Measurements from ENCODE around the gene GLIS1. TPM values are rescaled to one million over a fixed set of nuclear protein-coding genes. Genes with fewer than 3 reads are reported as not detected.

Gene GLIS1
- total RNA-seq, 1 experiment from 2014 or later: 0.24 TPM

GRCh38 chr1:53665996-53666395, 73.0 kb downstream of the GLIS1 start:
- peaks cover 10% of the 10 kb centered on the region; the same call in 1 of the 2 replicates for H3K4me1 Mint-ChIP-seq
- ATAC-seq (no peak), DNase-seq (ENCODE audit: low spot score) (no peak)
- no peak overlapping the region for H3K4me3 Mint-ChIP-seq
- H3K27me3 Mint-ChIP-seq (ENCODE audit: low read depth): no peaks in the 10 kb centered on the region; the same call in 1 of the 2 replicates
- ChIA-PET CTCF (interaction anchor here (1.1 to 1.4 kb wide), 3 partner anchors 16 to 72 kb away, joined by 4 to 6 read pairs (median 6); no protein-coding TSS in a partner anchor), POLR2A (no interaction called here)
- no peak overlapping the region for H3K27ac Mint-ChIP-seq
- no peak for TF ChIP-seq MAX (CRISPR knock-in tag; IDR thresholded peaks at IDR 0.05)
- TF ChIP-seq, protein P1, sequence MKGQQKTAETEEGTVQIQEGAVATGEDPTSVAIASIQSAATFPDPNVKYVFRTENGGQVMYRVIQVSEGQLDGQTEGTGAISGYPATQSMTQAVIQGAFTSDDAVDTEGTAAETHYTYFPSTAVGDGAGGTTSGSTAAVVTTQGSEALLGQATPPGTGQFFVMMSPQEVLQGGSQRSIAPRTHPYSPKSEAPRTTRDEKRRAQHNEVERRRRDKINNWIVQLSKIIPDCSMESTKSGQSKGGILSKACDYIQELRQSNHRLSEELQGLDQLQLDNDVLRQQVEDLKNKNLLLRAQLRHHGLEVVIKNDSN (CRISPR knock-in tag; IDR thresholded peaks at IDR 0.05): no peak
- no peak for TF ChIP-seq IRF1 (CRISPR knock-in tag; IDR thresholded peaks at IDR 0.05)
- no peak for TF ChIP-seq ZNF396 (CRISPR knock-in tag; IDR thresholded peaks at IDR 0.05; ENCODE audit: borderline replicate concordance)
- TF ChIP-seq ZNF423 (CRISPR knock-in tag; IDR thresholded peaks at IDR 0.05): no peak
- TF ChIP-seq, protein P2, sequence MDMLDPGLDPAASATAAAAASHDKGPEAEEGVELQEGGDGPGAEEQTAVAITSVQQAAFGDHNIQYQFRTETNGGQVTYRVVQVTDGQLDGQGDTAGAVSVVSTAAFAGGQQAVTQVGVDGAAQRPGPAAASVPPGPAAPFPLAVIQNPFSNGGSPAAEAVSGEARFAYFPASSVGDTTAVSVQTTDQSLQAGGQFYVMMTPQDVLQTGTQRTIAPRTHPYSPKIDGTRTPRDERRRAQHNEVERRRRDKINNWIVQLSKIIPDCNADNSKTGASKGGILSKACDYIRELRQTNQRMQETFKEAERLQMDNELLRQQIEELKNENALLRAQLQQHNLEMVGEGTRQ (CRISPR knock-in tag; IDR thresholded peaks at IDR 0.05): no peak
- TF ChIP-seq, protein P3, sequence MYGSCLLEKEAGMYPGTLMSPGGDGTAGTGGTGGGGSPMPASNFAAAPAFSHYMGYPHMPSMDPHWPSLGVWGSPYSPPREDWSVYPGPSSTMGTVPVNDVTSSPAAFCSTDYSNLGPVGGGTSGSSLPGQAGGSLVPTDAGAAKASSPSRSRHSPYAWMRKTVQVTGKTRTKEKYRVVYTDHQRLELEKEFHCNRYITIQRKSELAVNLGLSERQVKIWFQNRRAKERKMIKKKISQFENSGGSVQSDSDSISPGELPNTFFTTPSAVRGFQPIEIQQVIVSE (CRISPR knock-in tag; IDR thresholded peaks at IDR 0.05; ENCODE audit: borderline replicate concordance): no peak
- no peak for TF ChIP-seq E2F4 (CRISPR knock-in tag; IDR thresholded peaks at IDR 0.05; ENCODE audit: borderline replicate concordance, low read depth)
- no peaks in the 10 kb centered on the region for H3K9me3 Mint-ChIP-seq
- H3K36me3 Mint-ChIP-seq: no peaks in the 10 kb centered on the region

GRCh38 chr1:53663529-53664300, 75.2 kb downstream of the GLIS1 start:
- ChIA-PET CTCF (interaction anchor here (1.4 to 1.6 kb wide), 2 partner anchors 70 to 178 kb away, joined by 3 to 5 read pairs; no protein-coding TSS in a partner anchor), POLR2A (no interaction called here)
- DNase-seq (ENCODE audit: low spot score) (no peak), ATAC-seq (no peak)
- Mint-ChIP-seq H3K4me3 (no peak overlapping the region), H3K27me3 (ENCODE audit: low read depth) (no peaks in the 10 kb centered on the region; the same call in 1 of the 2 replicates), H3K4me1 (peaks cover 3% of the 10 kb centered on the region; the same call in 1 of the 2 replicates), H3K27ac (no peak overlapping the region), H3K36me3 (no peaks in the 10 kb centered on the region), H3K9me3 (no peaks in the 10 kb centered on the region)
- TF ChIP-seq NFATC4 (CRISPR knock-in tag; IDR thresholded peaks at IDR 0.05) (no peak), ATF1 (CRISPR knock-in tag; IDR thresholded peaks at IDR 0.05) (no peak), IRF2 (CRISPR knock-in tag; IDR thresholded peaks at IDR 0.05; ENCODE audit: borderline replicate concordance, low read depth) (no peak), ZSCAN18 (CRISPR knock-in tag; IDR thresholded peaks at IDR 0.05) (no peak), FOXP1 (CRISPR knock-in tag; IDR thresholded peaks at IDR 0.05; ENCODE audit: borderline replicate concordance) (no peak), JUN (CRISPR knock-in tag; IDR thresholded peaks at IDR 0.05) (no peak), KAT7 (CRISPR knock-in tag; IDR thresholded peaks at IDR 0.05; ENCODE audit: borderline replicate concordance) (no peak), ZNF423 (CRISPR knock-in tag; IDR thresholded peaks at IDR 0.05) (no peak), ZNF219 (CRISPR knock-in tag; IDR thresholded peaks at IDR 0.05; ENCODE audit: borderline replicate concordance) (no peak)
- TF ChIP-seq, protein P4, sequence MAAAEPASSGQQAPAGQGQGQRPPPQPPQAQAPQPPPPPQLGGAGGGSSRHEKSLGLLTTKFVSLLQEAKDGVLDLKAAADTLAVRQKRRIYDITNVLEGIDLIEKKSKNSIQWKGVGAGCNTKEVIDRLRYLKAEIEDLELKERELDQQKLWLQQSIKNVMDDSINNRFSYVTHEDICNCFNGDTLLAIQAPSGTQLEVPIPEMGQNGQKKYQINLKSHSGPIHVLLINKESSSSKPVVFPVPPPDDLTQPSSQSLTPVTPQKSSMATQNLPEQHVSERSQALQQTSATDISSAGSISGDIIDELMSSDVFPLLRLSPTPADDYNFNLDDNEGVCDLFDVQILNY (CRISPR knock-in tag; IDR thresholded peaks at IDR 0.05): no peak
- TF ChIP-seq, protein P3 (CRISPR knock-in tag; IDR thresholded peaks at IDR 0.05; ENCODE audit: borderline replicate concordance): no peak
- TF ChIP-seq, protein P5, sequence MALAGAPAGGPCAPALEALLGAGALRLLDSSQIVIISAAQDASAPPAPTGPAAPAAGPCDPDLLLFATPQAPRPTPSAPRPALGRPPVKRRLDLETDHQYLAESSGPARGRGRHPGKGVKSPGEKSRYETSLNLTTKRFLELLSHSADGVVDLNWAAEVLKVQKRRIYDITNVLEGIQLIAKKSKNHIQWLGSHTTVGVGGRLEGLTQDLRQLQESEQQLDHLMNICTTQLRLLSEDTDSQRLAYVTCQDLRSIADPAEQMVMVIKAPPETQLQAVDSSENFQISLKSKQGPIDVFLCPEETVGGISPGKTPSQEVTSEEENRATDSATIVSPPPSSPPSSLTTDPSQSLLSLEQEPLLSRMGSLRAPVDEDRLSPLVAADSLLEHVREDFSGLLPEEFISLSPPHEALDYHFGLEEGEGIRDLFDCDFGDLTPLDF (CRISPR knock-in tag; IDR thresholded peaks at IDR 0.05): no peak
- TF ChIP-seq, protein P6, sequence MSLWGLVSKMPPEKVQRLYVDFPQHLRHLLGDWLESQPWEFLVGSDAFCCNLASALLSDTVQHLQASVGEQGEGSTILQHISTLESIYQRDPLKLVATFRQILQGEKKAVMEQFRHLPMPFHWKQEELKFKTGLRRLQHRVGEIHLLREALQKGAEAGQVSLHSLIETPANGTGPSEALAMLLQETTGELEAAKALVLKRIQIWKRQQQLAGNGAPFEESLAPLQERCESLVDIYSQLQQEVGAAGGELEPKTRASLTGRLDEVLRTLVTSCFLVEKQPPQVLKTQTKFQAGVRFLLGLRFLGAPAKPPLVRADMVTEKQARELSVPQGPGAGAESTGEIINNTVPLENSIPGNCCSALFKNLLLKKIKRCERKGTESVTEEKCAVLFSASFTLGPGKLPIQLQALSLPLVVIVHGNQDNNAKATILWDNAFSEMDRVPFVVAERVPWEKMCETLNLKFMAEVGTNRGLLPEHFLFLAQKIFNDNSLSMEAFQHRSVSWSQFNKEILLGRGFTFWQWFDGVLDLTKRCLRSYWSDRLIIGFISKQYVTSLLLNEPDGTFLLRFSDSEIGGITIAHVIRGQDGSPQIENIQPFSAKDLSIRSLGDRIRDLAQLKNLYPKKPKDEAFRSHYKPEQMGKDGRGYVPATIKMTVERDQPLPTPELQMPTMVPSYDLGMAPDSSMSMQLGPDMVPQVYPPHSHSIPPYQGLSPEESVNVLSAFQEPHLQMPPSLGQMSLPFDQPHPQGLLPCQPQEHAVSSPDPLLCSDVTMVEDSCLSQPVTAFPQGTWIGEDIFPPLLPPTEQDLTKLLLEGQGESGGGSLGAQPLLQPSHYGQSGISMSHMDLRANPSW (CRISPR knock-in tag; conservative IDR thresholded peaks at IDR 0.05; ENCODE audit: low read depth): no peak
